H54 (cell line): ENCODE data around the gene CEP76.

Experiments used
- DNase-seq: peaks from one replicate; pipeline ENCODE4 v3.0.0; 2011; ENCODE audit warnings: low spot score, mixed read lengths; ENCODE audit not compliant: insufficient read length
- FAIRE-seq: peaks from 3 replicates; lab custom pipeline; 2011; peaks lifted over from hg19 to GRCh38; lab: Jason Lieb, UNC
- POLR2A ChIP-seq: IDR thresholded peaks from 2 replicates; pipeline ENCODE4 v1.6.1; 2011; ENCODE audit warnings: low read depth, mild to moderate bottlenecking, low read length

CEP76 gene, protein sequence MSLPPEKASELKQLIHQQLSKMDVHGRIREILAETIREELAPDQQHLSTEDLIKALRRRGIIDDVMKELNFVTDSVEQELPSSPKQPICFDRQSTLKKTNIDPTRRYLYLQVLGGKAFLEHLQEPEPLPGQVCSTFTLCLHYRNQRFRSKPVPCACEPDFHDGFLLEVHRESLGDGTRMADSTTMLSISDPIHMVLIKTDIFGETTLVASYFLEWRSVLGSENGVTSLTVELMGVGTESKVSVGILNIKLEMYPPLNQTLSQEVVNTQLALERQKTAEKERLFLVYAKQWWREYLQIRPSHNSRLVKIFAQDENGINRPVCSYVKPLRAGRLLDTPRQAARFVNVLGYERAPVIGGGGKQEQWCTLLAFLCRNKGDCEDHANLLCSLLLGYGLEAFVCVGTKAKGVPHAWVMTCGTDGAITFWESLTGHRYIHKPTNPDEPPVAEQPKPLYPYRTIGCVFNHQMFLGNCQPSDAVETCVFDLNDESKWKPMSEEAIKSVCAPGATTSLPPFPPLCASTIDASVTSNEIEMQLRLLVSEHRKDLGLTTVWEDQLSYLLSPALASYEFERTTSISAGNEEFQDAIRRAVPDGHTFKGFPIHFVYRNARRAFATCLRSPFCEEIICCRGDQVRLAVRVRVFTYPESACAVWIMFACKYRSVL

DNA sequence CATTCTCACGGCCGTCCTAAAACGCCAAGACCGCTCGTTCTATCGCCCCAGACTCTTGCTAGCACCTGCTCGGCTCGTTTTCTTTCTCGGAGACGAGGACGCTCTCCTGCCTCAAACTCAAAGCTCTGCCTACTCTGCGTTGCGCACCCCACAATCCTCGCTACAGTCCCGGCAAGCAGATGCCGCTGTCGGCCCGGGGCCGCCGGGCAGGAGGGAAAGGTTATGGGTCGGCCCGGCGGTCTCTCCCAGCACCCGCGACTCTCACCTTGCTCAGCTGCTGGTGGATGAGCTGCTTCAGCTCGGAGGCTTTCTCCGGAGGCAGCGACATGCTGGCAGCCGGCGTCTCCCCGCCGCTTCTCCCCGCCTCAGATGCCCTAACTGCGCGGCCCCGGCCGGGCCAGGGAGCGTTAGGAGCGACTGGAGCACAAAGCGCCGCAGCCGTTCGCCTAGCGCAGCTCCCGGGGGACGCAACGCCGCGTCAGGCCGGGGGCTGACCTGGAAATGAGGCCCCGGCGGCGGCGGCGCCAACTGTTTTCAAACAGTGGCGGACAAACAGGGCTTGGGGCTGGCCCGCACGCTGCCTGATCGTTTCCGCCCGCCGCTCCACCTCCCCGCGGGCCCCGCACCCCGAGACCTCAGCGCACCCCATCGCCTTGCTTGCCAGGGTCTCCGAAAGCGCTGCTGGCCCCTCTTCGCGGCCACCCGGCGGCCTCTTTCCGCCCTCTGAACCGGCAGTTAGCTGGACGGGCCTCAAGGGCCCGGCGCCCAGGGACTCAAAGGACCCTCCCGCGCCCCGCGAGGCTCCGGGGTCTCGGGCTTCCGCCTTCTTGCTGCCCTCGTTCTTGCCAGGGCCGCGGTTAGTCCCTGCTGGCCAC lies at the start of gene CEP76, which contains the start of gene PSMG2:
Gene CEP76 (minus strand): TSS at position 503 of the 875 bp plus-strand sequence. CDS start 175 bp downstream, at position 328.
Gene PSMG2 (plus strand): TSS at position 822 of the 875 bp plus-strand sequence. CDS start 66 bp downstream, outside the sequence.
- peak; percentile 78 for TF ChIP-seq POLR2A
- FAIRE-seq (no peak), DNase-seq (peak; percentile 75)

DNA sequence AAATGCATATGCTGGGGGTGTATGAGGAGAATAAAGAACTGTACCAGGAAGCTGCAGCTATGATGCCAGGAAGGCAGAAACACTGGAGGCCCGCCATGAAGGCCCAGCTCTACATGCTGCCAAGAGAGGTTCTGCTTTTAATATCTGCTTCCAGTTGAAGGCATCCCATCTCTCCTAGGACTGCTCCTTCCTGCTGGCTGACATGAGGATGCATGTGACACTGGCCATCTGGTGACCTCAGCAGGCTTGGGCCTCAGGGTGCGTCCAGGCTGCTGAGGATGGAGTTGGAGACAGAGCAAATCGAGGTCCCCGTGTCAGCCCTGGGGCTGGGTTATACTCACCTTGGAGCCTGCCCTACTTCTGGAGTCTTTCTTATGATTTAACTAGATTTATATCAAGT lies 49.4 kb upstream of the CEP76 start:
- DNase-seq, result no peak
- no peak for FAIRE-seq
- no peak for TF ChIP-seq POLR2A

DNA sequence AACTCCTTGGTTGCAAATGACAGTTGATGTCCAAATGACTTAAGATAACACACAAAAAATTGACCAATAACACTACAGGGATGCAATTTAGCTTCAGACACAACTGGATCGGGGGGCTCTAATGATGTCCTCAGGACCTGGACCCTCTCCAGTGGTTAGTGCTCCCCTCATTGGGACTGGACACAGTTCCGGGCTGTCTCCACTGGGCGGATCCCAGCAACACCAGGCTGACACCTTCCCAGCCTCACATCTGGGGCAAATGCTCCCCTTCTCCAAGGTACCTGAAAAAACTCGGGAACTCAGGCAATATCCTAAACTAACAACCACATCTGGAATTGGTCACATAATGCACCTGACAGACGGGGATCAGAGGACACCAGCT lies 49.0 kb upstream of the CEP76 start:
- DNase-seq (no peak), FAIRE-seq (no peak)
- TF ChIP-seq POLR2A, result no peak

DNA sequence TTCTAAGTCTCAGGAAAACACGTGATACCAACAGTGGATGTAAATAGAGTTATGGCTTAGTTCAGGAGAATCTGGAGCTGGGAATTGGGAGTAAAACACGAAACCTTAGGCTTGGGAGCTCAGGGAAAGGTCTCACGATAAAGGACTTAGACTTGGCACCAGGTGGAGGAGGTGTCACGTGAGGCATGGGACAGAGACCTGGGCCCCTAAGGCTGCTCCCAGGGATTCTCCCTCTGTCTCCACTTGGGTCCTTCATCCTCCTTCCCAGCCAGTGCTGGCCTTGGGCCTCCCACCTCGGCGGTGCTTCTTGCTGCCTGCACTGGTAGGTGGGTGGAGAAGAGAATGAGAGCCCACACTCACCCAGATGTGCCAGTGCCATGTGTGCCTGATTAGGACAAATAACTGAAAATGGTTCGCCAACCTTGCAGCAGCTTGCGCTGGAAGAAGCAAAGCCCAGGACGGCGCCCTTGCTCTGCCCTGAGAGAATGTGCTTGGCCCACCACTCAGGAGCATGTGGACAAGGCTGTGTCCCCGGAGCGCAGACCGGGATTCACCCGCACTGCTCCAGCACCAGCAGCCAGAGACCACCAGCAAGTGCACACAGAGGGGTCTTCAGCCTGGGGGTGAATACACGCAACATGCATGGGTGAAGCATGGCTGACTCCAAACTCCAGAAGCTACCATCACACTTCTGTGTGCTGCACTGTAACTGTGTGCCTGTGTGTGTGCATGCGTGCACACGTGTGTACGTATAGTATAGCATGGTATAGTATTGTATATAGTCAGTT lies 48.4 kb upstream of the CEP76 start:
- no peak for TF ChIP-seq POLR2A
- no peak for FAIRE-seq
- DNase-seq, result no peak

DNA sequence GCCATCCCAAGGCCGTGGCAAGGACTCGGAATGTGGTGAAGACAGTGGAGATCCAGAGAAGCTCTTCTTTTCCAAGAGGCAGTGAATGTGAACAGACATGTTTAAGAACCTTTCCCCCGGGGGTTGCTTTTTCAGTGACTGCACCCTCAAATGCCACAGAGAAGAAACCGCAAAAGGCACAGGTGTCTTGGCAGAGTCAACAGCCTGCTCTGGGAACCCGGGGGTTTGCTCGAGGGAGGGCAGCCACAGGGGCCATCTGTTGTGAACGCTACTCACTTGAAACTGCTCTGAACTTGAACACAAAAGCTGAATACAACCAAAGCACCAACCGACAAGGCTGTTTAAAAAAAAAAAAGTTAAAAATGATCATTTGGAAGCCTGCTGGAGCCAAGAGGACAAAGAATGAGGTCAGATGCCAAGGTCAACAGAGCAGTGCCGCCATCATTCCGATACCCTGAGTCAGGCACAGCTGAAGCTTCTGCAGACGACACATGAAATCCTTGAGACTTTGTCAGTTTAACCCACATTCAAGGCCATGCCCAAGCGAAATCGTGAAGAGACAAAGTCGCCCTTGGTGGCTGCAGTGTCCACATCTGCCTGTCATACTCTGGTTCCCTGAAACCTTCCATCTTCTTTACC lies 47.7 kb upstream of the CEP76 start:
- DNase-seq (no peak), FAIRE-seq (no peak)
- TF ChIP-seq POLR2A, result no peak

DNA sequence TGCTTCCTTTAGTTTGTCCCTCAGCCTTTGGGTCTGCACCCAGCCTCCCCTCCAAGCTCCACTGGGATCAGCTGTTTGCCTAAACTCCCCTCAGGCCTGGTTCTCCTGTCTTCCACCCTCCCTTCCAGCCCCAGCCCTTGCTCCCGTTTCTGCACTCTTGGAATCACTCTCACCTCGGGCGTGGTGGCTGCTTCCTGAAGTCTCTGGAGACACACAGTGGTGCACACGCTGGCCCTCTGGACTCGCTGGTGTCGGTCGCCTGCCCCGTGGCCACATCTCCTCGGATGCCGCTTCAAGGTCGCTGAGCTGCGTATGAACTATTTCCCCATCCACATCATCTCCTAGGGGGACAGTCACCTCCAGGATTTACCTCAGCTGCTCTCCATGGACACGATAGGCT lies 46.6 kb upstream of the CEP76 start:
- no peak for FAIRE-seq
- DNase-seq, result no peak
- TF ChIP-seq POLR2A, result no peak

DNA sequence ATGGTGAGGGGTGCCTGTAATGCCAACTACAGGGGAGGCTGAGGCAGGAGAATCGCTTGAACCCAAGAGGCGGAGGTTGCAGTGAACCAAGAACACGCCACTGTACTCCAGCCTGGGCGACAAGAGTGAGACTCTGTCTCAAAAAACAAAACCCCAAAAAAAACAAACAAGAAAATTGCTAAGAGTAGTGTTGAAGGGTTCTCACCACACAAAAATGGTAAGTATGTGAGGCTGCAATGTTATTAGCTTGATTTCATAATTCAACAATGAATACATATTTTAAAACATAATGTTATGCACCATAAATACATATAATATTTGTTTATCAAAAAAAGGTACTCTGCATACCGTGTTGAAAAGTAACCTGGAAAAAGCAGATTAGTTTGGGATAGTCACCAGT lies 46.1 kb upstream of the CEP76 start:
- TF ChIP-seq POLR2A, result no peak
- DNase-seq (no peak), FAIRE-seq (no peak)

DNA sequence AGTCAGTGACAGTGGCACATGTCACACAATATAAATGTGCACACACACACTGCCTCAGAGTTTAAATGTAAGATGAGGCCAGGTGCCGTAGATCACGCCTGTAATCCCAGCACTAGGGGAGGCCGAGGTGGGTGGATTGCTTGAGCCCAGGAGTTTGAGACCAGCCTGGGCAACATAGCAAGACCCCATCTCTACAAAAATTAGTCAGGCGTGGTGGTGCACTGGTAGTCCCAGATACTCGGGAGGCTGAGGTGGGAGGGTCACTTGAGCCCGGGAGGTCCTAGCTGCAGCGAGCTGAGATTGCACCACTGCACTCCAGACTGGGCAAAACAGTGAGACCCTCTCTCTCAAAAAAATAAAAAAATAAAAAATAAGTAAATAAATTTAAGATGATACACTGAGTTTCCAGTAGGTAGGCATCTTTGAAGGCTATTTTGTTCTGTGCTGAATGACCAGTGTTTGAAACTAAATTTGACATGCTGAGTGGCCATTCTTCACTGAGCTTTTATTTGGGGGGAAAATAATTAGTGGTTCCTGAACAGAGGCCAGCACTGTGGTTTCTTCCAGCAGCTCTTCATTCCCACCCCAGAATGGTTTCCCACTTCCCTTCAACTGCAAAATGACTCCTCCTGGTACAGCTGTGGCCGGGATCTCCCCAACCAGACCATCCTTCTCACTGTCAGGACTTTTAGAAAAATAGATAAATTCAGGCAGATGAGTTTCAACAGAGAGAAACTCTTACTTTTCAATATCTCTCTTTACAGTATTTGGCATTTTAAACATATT lies 45.2 kb upstream of the CEP76 start:
- no peak for TF ChIP-seq POLR2A
- no peak for DNase-seq
- FAIRE-seq, result no peak

DNA sequence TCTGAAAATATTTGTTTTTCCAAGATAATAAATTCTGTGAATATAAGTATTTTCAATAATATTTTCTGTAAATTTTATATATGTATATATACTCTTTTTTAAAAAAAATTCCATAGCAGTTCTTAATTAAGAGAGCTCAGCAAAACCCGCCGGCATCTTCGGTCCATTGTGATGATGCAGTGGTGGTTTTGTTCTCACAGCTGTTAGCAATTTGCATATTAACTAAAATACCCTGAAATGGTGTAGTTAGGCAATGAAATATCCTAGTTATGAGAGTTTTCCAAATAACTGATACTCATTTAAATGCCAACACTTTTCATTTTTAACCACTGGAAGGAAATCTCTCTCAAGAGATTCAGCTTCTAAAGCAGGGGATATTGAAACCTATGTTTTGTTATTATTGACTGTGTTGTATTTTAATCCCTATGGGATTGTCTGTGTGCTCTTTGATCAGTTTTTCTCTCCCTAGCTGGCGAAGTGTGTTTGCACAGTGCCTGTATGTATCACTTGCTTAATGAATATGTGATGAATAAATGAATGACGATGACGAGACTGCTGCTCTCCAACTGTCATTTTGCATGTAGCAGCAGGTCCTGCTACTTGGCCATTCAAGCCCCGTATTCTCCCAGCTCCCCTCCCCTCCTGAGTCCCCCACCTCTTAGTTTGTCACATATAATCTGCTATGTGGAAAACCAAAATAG lies 42.7 kb upstream of the CEP76 start:
- TF ChIP-seq POLR2A, result no peak
- DNase-seq (no peak), FAIRE-seq (no peak)

DNA sequence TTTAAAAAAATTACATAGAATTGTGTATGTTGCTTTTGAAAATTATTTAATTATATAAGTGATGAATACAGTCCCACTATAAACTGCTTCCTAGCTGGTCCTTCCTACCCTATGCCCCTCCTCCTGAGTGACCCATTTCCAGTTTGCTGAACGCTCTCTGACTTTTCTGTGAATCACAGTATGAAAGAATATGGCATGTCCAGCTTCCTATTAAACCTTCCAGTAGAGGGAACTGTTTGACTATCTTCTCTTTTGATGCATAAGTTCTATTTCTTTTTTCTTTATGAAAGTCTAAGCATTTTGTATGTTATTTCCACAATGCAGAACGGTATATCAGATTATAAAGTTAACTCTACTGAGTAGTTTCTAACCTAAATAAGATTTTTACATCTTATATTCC lies 41.6 kb upstream of the CEP76 start:
- no peak for TF ChIP-seq POLR2A
- FAIRE-seq (peak; percentile 88), DNase-seq (peak; percentile 52)

DNA sequence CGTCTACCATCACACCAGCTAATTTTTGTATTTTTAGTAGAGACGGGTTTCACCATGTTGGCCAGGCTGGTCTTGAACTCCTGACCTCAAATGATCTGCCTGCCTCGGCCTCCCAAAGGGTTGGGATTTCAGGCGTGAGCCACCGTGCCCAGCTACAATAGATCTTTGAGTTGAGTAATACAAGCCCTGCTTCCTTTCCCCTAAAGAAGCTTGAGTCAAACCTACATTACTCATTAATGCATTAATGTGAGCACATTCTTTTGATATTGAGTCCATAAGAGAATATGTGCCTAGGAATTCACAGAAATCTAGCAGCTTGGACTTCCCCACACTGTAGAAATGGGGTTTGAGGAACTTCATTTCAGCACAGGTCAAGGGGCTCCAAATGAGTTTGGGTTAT lies 39.9 kb upstream of the CEP76 start:
- TF ChIP-seq POLR2A, result no peak
- FAIRE-seq (no peak), DNase-seq (no peak)
